Measurements from ENCODE around the gene PTOV1.
A peak's percentile ranks its signal among the peaks of the same experiment; 100 is the strongest.

PTOV1 gene

GRCh38 chr19:49859682-49860335 lies 8.8 kb downstream of the PTOV1 start:
- H3K27ac ChIP-seq (ENCODE audit: low read depth, low read length), result no peak overlapping the region
- H3K9ac ChIP-seq (ENCODE audit: low read length), result no peak overlapping the region
- H3K36me3 ChIP-seq (ENCODE audit: control insufficient read depth, insufficient read depth, low read length), result peaks cover 32% of the 10 kb centered on the region
- H3K4me1 ChIP-seq (ENCODE audit: control insufficient read depth, insufficient read depth, low read length), result no peaks in the 10 kb centered on the region
- no peaks in the 10 kb centered on the region for H3K27me3 ChIP-seq (ENCODE audit: control insufficient read depth, insufficient read depth, low read length)
- H3K4me3 ChIP-seq (ENCODE audit: low read length), result no peak overlapping the region

GRCh38 chr19:49860336-49861102 lies 9.6 kb downstream of the PTOV1 start:
- Histone ChIP-seq H3K9ac (ENCODE audit: low read length) (no peak overlapping the region), H3K4me1 (ENCODE audit: control insufficient read depth, insufficient read depth, low read length) (no peaks in the 10 kb centered on the region), H3K4me3 (ENCODE audit: low read length) (no peak overlapping the region), H3K27ac (ENCODE audit: low read depth, low read length) (peak overlapping the region; percentile 45), H3K36me3 (ENCODE audit: control insufficient read depth, insufficient read depth, low read length) (peaks cover 34% of the 10 kb centered on the region), H3K27me3 (ENCODE audit: control insufficient read depth, insufficient read depth, low read length) (no peaks in the 10 kb centered on the region)

GRCh38 chr19:49861107-49861506 lies 10.1 kb downstream of the PTOV1 start:
- Histone ChIP-seq H3K4me1 (ENCODE audit: control insufficient read depth, insufficient read depth, low read length) (no peaks in the 10 kb centered on the region), H3K9ac (ENCODE audit: low read length) (no peak overlapping the region), H3K4me3 (ENCODE audit: low read length) (no peak overlapping the region), H3K36me3 (ENCODE audit: control insufficient read depth, insufficient read depth, low read length) (peaks cover 34% of the 10 kb centered on the region), H3K27me3 (ENCODE audit: control insufficient read depth, insufficient read depth, low read length) (no peaks in the 10 kb centered on the region), H3K27ac (ENCODE audit: low read depth, low read length) (peak overlapping the region; percentile 45)

- Histone ChIP-seq H3K36me3 (ENCODE audit: control insufficient read depth, insufficient read depth, low read length) (peaks cover 32% of the 10 kb centered on the region), H3K4me3 (ENCODE audit: low read length) (no peak overlapping the region), H3K27me3 (ENCODE audit: control insufficient read depth, insufficient read depth, low read length) (no peaks in the 10 kb centered on the region), H3K9ac (ENCODE audit: low read length) (no peak overlapping the region), H3K4me1 (ENCODE audit: control insufficient read depth, insufficient read depth, low read length) (no peaks in the 10 kb centered on the region), H3K27ac (ENCODE audit: low read depth, low read length) (no peak overlapping the region)
These were observed 10.8 kb downstream of the PTOV1 start for GRCh38 chr19:49861541-49862378.

GRCh38 chr19:49862391-49863253 lies 11.7 kb downstream of the PTOV1 start:
- Histone ChIP-seq H3K36me3 (ENCODE audit: control insufficient read depth, insufficient read depth, low read length) (peaks cover 25% of the 10 kb centered on the region), H3K27ac (ENCODE audit: low read depth, low read length) (no peak overlapping the region), H3K9ac (ENCODE audit: low read length) (no peak overlapping the region)

GRCh38 chr19:49863254-49863934 lies 12.4 kb downstream of the PTOV1 start:
- H3K27me3 ChIP-seq (ENCODE audit: control insufficient read depth, insufficient read depth, low read length), result no peaks in the 10 kb centered on the region
- H3K4me3 ChIP-seq (ENCODE audit: low read length), result no peak overlapping the region
- H3K4me1 ChIP-seq (ENCODE audit: control insufficient read depth, insufficient read depth, low read length), result no peaks in the 10 kb centered on the region
- no peak overlapping the region for H3K27ac ChIP-seq (ENCODE audit: low read depth, low read length)
- peaks cover 20% of the 10 kb centered on the region for H3K36me3 ChIP-seq (ENCODE audit: control insufficient read depth, insufficient read depth, low read length)
- H3K9ac ChIP-seq (ENCODE audit: low read length), result no peak overlapping the region

More at GRCh38 chr19:49862391-49863253, 11.7 kb downstream of the PTOV1 start:
- Histone ChIP-seq H3K27me3 (ENCODE audit: control insufficient read depth, insufficient read depth, low read length) (no peaks in the 10 kb centered on the region), H3K4me1 (ENCODE audit: control insufficient read depth, insufficient read depth, low read length) (no peaks in the 10 kb centered on the region), H3K4me3 (ENCODE audit: low read length) (no peak overlapping the region)

GRCh38 chr19:49863935-49864320 lies 13.0 kb downstream of the PTOV1 start:
- Histone ChIP-seq H3K36me3 (ENCODE audit: control insufficient read depth, insufficient read depth, low read length) (peaks cover 15% of the 10 kb centered on the region), H3K4me1 (ENCODE audit: control insufficient read depth, insufficient read depth, low read length) (peaks cover 3% of the 10 kb centered on the region), H3K27me3 (ENCODE audit: control insufficient read depth, insufficient read depth, low read length) (no peaks in the 10 kb centered on the region), H3K27ac (ENCODE audit: low read depth, low read length) (no peak overlapping the region), H3K4me3 (ENCODE audit: low read length) (no peak overlapping the region), H3K9ac (ENCODE audit: low read length) (no peak overlapping the region)

GRCh38 chr19:49864890-49865289 lies 13.9 kb downstream of the PTOV1 start:
- Histone ChIP-seq H3K27me3 (ENCODE audit: control insufficient read depth, insufficient read depth, low read length) (no peaks in the 10 kb centered on the region), H3K36me3 (ENCODE audit: control insufficient read depth, insufficient read depth, low read length) (peaks cover 12% of the 10 kb centered on the region), H3K4me1 (ENCODE audit: control insufficient read depth, insufficient read depth, low read length) (peaks cover 4% of the 10 kb centered on the region), H3K27ac (ENCODE audit: low read depth, low read length) (no peak overlapping the region), H3K9ac (ENCODE audit: low read length) (no peak overlapping the region), H3K4me3 (ENCODE audit: low read length) (no peak overlapping the region)

GRCh38 chr19:49866933-49867782 lies 16.2 kb downstream of the PTOV1 start, which contains the start of gene PNKP:
PNKP (minus strand) TSS chr19:49867576; CDS start chr19:49867204, 372 bp downstream.
- H3K27me3 ChIP-seq (ENCODE audit: control insufficient read depth, insufficient read depth, low read length), result no peaks in the 10 kb centered on the region
- peak within 1 kb of the TSS; percentile 36 for H3K9ac ChIP-seq (ENCODE audit: low read length)
- peaks cover 9% of the 10 kb centered on the region for H3K4me1 ChIP-seq (ENCODE audit: control insufficient read depth, insufficient read depth, low read length)
- peak within 1 kb of the TSS; percentile 81 for H3K4me3 ChIP-seq (ENCODE audit: low read length)
- H3K27ac ChIP-seq (ENCODE audit: low read depth, low read length), result peak within 1 kb of the TSS; percentile 90
- peaks cover 11% of the 10 kb centered on the region for H3K36me3 ChIP-seq (ENCODE audit: control insufficient read depth, insufficient read depth, low read length)

- peaks cover 11% of the 10 kb centered on the region for H3K36me3 ChIP-seq (ENCODE audit: control insufficient read depth, insufficient read depth, low read length)
- H3K4me3 ChIP-seq (ENCODE audit: low read length), result peak overlapping the region; percentile 40
- no peak overlapping the region for H3K9ac ChIP-seq (ENCODE audit: low read length)
- H3K4me1 ChIP-seq (ENCODE audit: control insufficient read depth, insufficient read depth, low read length), result peaks cover 9% of the 10 kb centered on the region
- no peaks in the 10 kb centered on the region for H3K27me3 ChIP-seq (ENCODE audit: control insufficient read depth, insufficient read depth, low read length)
- H3K27ac ChIP-seq (ENCODE audit: low read depth, low read length), result peak overlapping the region; percentile 80
These were observed 18.1 kb downstream of the PTOV1 start for GRCh38 chr19:49869009-49869483.

Measured in rectal smooth muscle tissue (tissue), 1 donor.